HG02852 (cell line): ENCODE data around the gene DLGAP5.

Source experiments
- ATAC-seq: cut with Tn5 transposase; IDR thresholded peaks from one replicate; pipeline ENCODE4 v1.9.1; 2021; ENCODE audit warnings: mild to moderate bottlenecking, moderate library complexity; ENCODE audit not compliant: unreplicated experiment

The DLGAP5 gene

GRCh38 chr14:55191203-55192053 lies at the start of gene DLGAP5:
Gene DLGAP5, minus strand, starts transcription at chr14:55191585. Its CDS starts 2,406 bp downstream, at chr14:55189179.
- peak; percentile 99 for ATAC-seq

GRCh38 chr14:55240526-55241178 lies 49.3 kb upstream of the DLGAP5 start:
- no peak for ATAC-seq

- no peak for ATAC-seq
Measured at GRCh38 chr14:55239320-55239719, 47.9 kb upstream of the DLGAP5 start.

- no peak for ATAC-seq
Measured at GRCh38 chr14:55238019-55238680, 46.8 kb upstream of the DLGAP5 start.

GRCh38 chr14:55233591-55233990 lies 42.2 kb upstream of the DLGAP5 start:
- no peak for ATAC-seq

GRCh38 chr14:55228261-55228660 lies 36.9 kb upstream of the DLGAP5 start:
- no peak for ATAC-seq

- ATAC-seq, result no peak
Measured at GRCh38 chr14:55223364-55223763, 32.0 kb upstream of the DLGAP5 start.

- no peak for ATAC-seq
Measured at GRCh38 chr14:55221968-55222367, 30.6 kb upstream of the DLGAP5 start.

- ATAC-seq, result no peak
Measured at GRCh38 chr14:55221186-55221585, 29.8 kb upstream of the DLGAP5 start.

GRCh38 chr14:55220230-55220629 lies 28.8 kb upstream of the DLGAP5 start:
- no peak for ATAC-seq

GRCh38 chr14:55212634-55213033 lies 21.2 kb upstream of the DLGAP5 start:
- no peak for ATAC-seq

GRCh38 chr14:55207832-55208231 lies 16.4 kb upstream of the DLGAP5 start:
- no peak for ATAC-seq

- no peak for ATAC-seq
Measured at GRCh38 chr14:55206175-55206693, 14.8 kb upstream of the DLGAP5 start.

GRCh38 chr14:55201219-55202101 lies 10.1 kb upstream of the DLGAP5 start:
- no peak for ATAC-seq

- ATAC-seq, result no peak
Measured at GRCh38 chr14:55200651-55201050, 9.3 kb upstream of the DLGAP5 start.

- ATAC-seq, result no peak
Measured at GRCh38 chr14:55198749-55199148, 7.4 kb upstream of the DLGAP5 start.

- no peak for ATAC-seq
Measured at GRCh38 chr14:55194656-55195355, 3.4 kb upstream of the DLGAP5 start.

- ATAC-seq, result no peak
Measured at GRCh38 chr14:55192054-55192621, 753 bp upstream of the DLGAP5 start.

- ATAC-seq, result no peak
Measured at GRCh38 chr14:55190906-55191202, 531 bp downstream of the DLGAP5 start.
